NCI-H1694 (cell line): ENCODE measurements around the gene ITPKC.
"Not testable (repeated sequence)": the region's sequence is repeated elsewhere in the genome, so short reads cannot be mapped to it uniquely, and the experiment has no call there.

ENCODE experiments used
- DNase-seq: peaks from one replicate; lab custom pipeline; 2025; lab: John Stamatoyannopoulos, UW

The ITPKC gene

GRCh38 chr19:40716031-40716481 lies 856 bp upstream of the ITPKC start:
- DNase-seq = no peak

DNA sequence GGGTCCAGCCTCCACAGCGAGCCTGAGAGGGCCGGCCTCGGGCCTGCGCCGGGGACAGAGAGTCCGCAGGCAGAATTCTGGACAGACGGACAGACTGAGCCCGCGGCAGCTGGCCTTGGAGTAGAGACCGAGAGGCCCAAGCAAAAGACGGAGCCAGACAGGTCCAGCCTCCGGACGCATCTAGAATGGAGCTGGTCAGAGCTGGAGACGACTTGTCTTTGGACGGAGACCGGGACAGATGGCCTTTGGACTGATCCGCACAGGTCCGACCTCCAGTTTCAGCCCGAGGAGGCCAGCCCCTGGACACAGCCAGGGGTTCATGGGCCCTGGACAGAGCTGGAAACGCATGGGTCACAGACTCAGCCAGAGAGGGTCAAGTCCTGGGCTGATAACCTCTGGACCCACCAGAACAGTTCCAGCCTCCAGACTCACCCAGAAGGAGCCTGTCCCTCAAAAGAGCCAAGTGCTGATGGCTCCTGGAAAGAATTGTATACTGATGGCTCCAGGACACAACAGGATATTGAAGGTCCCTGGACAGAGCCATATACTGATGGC lies 490 bp downstream of the ITPKC start:
- DNase-seq = no peak

DNA sequence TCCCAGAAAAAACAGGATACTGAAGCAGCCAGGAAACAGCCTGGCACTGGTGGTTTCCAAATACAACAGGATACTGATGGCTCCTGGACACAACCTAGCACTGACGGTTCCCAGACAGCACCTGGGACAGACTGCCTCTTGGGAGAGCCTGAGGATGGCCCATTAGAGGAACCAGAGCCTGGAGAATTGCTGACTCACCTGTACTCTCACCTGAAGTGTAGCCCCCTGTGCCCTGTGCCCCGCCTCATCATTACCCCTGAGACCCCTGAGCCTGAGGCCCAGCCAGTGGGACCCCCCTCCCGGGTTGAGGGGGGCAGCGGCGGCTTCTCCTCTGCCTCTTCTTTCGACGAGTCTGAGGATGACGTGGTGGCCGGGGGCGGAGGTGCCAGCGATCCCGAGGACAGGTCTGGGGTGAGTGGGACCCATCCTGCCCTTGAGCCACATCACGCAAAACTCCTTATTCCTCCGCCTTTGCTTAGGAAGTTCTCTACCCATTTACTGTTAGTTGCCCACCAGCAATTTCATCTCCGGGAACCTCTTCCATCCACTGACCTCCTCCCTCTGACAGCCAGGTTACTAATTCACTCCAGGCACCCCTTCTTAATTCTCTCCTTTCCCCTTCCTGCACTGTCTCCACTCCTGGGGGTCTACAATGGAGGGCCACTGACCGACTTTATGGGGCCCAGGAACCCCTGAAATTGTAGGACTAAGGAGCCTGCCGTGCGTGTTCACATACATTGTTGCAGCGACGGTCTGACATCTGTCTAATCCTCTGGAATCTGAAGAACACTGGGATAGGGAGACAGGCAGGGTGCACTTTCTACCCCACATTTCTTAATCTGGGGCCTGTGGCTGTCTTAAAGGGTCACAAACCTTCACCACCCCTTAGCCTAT lies 1.2 kb downstream of the ITPKC start:
- DNase-seq = no peak

DNA sequence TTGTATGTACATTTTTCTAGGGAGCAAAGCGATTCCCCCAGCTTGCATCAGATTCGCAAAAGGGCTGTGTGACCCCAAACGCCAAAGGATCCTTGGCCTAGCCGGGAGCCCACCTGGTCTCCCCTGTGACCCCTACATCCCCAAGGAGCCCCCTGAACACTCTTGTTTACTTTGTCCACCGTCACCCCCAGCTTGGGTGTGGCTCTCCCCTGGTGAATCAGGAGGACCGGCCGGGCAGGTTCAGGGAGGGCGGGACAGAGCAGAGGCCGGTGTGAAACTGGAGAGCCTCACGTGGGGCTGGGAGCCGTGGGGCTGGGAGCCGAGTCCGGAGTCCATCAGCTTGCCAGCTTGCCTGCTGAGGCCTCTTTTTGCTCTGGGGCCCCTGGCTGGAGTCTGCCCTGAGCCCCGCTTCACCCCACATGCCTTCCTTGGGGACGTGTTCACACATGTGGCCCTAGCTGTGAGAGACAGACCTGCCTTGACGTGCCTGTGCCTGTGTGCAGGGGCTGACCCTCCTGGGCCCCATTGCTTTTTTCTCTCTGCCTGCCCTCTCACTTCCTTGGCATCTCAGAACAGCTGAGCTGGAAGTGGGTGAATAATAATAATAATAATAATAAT lies 2.0 kb downstream of the ITPKC start:
- DNase-seq = no peak

DNA sequence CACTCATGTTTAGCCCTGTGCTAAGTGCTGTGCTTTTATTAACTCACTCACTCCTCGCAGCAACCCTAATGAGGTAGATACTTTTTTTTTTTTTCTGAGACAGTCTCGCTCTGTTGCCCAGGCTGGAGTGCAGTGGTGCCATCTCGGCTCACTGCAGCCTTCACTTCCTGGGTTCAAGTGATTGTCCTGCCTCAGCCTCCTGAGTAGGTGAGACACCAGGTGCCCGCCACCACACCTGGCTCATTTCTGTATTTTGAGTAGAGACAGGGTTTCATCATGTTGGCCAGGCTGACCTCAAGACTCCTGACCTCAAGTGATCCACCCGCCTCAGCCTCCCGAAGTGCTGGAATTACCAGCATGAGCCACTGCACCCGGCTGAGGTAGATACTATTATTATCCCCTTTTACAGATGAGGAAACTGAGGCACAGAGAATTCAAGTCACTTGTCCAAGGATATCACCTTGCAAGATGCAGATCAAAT lies 2.5 kb downstream of the ITPKC start:
- DNase-seq = no peak

GRCh38 chr19:40721140-40721486 lies 4.2 kb downstream of the ITPKC start:
- DNase-seq = no peak

DNA sequence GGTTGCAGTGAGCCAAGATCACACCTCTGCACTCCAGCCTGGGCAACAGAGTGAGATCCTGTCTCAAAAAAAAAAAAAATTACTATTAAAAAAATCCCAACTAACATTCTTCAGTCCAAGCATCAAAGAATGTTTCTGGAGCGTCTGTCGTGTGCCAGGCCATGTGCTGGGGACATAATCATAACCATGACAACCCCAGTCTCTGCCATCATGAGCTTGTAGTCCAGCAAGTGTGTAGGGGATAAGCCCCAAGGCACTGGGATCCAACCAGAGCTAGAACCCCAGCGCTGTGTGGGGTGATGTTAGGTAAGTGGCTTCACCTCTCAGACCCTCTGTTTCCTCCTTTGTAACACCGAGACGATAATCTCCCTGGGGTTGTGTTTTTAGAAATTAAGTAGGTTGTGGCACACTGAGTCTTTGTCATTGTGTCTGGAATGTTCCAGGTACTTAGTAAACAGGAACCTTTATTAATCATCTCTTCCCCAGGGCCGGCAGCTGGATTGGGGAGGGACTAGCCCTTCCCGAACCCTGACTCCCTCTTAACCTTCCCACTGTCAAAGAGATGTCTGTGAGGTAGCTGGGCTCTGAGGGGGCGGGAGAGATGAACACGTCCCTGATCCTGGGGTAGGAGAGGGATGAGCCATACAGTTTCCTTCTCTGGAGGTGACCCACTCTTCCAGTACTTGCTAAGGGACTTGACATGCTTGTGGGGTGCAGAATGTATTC lies 5.2 kb downstream of the ITPKC start:
- no peak for DNase-seq

DNA sequence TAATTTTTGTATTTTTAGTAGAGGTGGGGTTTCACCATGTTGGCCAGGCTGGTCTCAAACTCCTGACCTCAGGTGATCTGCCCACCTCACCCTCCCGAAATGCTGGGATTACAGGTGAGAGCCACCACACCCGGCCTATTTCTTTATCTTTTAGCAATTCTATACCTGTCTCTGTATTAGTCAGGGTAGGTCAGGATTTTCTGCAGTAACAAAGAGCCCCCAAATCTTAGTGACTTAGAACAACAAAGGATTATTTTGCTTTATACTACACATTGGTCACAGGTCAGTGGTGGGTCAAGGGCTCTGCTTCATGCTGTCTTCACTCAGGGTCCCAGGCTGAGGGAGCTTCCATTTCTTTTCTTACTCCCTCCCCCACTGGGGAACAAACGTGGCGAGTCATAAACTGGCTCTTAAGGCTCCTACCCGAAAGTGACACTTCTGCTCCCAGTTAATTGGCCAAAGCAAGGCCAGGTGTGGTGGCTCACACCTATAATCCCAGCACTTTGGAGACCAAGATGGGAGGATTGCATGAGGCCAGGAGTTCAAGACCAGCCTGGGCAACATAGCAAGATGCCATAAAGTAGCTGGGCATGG lies 6.8 kb downstream of the ITPKC start:
- DNase-seq = no peak

- no peak for DNase-seq
These were observed 7.4 kb downstream of the ITPKC start for GRCh38 chr19:40724315-40724714.

GRCh38 chr19:40724855-40725254 lies 7.9 kb downstream of the ITPKC start:
- DNase-seq = no peak

GRCh38 chr19:40726279-40726678 lies 9.4 kb downstream of the ITPKC start:
- DNase-seq = no peak

DNA sequence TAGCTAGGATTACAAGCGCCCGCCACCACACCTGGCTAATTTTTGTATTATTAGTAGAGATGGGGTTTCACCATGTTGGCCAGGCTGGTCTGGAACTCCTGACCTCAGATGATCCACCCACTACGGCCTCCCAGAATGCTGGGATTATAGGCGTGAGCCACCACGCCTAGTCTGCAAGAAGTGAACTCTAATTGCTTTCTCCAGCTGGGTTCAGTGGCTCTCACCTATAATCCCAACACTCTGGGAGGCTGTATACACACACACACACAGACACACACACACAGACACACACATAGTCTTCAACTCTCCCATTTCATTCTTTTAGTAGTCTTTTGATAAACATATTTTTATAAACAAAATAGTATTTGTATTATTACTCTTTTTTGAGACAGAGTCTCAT lies 13.2 kb downstream of the ITPKC start:
- not testable (repeated sequence) for DNase-seq

DNA sequence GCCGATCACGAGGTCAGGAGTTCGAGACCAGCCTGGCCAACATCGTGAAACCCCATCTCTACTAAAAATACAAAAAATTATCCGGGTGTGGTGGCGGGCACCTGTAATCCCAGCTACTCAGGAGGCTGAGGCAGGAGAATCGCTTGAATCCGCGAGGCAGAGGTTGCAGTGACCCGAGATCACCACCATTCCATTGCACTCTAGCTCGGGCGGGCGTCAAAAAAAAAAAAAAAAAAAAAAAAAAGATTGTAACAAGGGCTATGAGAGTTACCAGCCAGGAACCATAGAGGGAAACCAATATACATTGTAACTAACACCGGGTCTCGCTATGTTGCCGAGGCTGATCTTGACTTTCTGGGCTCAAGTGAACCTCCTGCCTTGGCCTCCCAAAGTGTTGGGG lies 15.4 kb downstream of the ITPKC start:
- DNase-seq = not testable (repeated sequence)

GRCh38 chr19:40733149-40733548 lies 16.2 kb downstream of the ITPKC start:
- DNase-seq = no peak

DNA sequence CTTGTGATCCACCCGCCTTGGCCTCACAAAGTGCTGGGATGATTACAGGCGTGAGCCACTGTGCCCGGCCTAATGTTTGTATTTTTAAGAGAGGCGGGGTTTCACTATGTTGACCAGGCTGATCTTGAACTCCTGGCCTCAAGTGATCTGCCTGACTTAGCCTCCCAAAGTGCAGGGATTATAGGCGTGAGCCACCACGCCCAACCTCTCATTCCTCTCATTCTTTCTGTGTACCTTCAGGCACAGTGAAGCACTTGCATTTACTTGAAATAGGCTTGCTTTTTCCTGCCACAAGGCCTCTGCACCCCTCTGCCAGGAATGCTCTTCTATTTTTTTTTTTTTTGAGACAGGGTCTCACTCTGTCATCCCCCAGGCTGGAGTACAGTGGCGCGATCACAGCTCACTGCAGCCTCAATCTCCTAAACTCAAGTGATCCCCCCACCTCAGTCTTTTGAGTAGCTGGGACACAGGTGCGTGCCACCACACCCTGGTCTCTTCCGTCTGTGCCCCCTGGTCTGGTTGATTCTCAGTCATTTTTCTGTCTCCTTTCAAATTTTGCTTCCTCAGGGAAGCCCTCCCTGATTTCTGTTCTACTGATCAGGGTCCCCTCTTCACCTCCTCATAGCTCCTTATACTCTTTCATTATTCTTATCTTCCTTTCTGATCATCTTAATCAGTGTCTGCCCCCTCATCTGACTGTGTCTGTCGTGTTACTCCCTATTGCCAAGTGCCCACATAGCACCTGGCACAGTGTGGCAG lies 18.3 kb downstream of the ITPKC start:
- DNase-seq = no peak

DNA sequence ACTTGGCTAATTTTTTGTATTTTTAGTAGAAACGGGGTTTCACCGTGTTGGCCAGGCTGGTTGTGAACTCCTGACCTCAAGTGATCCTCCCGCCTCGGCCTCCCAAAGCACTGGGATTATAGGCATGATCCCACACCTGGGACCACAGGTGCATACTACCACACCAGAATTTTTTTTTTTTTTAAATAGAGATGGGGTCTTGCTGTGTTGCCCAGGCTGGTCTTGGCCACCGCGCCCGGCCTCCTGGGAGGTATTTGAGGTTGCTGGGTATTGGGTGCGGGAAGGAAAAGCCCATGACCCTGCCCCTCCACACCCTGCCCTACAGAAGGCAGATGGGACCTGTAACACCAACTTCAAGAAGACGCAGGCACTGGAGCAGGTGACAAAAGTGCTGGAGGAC lies 19.7 kb downstream of the ITPKC start:
- no peak for DNase-seq

DNA sequence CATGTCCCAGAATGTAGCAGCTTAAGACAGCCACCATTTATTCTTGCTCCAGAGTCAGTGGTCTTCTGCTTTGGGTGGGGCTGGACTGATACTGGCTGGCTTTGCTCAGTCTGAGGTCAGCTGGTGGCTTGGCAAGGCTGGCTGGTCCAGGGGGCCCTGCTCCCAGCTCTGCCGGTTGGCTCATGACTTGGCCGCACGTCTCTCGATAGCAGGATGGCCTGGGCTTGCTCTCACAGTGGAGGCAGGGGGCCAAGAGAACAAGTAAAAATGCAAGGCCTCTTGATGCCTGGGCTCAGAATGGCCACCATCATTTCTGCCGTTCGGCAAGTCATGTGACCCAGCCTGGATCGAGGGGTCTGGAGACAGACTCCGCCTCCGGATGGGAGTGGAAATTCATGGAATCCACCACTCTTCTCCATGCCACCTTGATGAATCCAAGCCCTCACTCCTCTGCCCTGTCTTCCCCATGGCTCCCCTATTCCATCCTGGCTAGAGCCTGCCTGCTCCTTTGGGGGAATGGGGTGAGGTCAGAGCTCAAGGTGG lies 20.3 kb downstream of the ITPKC start:
- DNase-seq = no peak

GRCh38 chr19:40739030-40739839 lies 22.3 kb downstream of the ITPKC start:
- DNase-seq = no peak

DNA sequence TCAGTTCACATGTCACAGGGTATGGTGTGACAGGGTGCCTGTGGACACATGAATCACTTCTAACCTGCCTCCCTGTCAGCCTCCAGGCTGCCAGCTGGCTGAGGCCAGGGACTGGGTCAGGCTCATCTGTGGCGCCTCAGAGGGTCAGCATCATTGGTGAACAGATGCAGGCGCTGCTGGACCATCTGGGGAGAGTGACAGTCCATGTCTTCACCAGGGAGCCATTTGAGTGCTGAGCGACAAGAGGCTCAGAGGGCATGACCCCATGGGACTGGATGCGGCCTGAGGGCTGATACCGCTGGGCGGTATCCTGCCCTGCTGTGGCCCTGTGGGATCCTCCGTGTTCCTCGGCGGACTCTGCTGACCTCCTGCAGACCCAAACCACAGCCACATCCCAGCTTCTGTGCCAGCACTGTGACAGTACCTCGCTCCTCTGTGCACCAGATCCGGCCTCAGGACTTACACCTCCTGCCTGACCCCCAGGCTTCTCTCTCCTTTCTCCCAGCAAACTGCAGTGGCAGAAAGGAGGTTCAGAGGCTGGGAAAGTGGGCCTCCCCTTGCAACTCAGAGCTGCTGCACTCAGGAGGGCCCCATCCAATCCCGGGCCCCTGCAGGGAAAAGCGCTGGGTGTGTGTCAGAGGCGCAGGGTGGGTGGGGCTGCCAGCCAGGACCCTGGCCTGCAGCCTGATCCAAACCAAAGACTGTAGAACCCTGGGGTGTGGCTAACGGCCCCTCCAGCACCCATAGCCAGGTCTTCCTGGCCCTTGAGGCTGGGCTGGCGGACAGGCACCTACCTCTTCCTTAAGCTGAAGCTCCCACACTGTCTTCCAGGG lies 23.2 kb downstream of the ITPKC start:
- DNase-seq = no peak
